ENCODE data around the gene TRAPPC2L. TPM values are rescaled to one million over a fixed set of nuclear protein-coding genes. Genes with fewer than 3 reads are reported as not detected.

Gene TRAPPC2L
- total and polyA plus RNA-seq, 2 of the 13 experiments (the other 11 are each of a cell fraction or from before 2014, with no cell fraction given): 96.3 to 107 TPM

GRCh38 chr16:88856828-88857727, at the start of gene TRAPPC2L, which contains the start of gene GALNS (continued):
- TF ChIP-seq ZBTB10 (CRISPR knock-in tag; IDR thresholded peaks at IDR 0.05; ENCODE audit: borderline replicate concordance) (peak; percentile 51; the same call in 1 of the 2 replicates), TERF1 (CRISPR knock-in tag; IDR thresholded peaks at IDR 0.05) (no peak), LCORL (IDR thresholded peaks at IDR 0.05) (no peak), LCORL (CRISPR knock-in tag; IDR thresholded peaks at IDR 0.05) (no peak), ZFP82 (CRISPR knock-in tag; IDR thresholded peaks at IDR 0.05; ENCODE audit: borderline replicate concordance) (no peak; the same call in 1 of the 2 replicates), ZNF564 (CRISPR knock-in tag; IDR thresholded peaks at IDR 0.05) (no peak), SRSF4 (IDR thresholded peaks at IDR 0.05; ENCODE audit: low read depth, low read length, poor library complexity, severe bottlenecking) (no peak), EHMT2 (IDR thresholded peaks at IDR 0.05; ENCODE audit: borderline replicate concordance, low read depth, low read length) (no peak), STAT5B (CRISPR knock-in tag; IDR thresholded peaks at IDR 0.05) (no peak), NFAT5 (CRISPR knock-in tag; IDR thresholded peaks at IDR 0.05) (no peak; the same call in 1 of the 2 replicates), ZNF512B (CRISPR knock-in tag; IDR thresholded peaks at IDR 0.05; ENCODE audit: borderline replicate concordance) (no peak), ZNF282 (IDR thresholded peaks at IDR 0.05; ENCODE audit: partially characterized antibody) (no peak), SETDB1 (CRISPR knock-in tag; IDR thresholded peaks at IDR 0.05; ENCODE audit: borderline replicate concordance) (no peak), SALL2 (CRISPR knock-in tag; IDR thresholded peaks at IDR 0.05) (peak; percentile 93), ARHGAP35 (CRISPR knock-in tag; IDR thresholded peaks at IDR 0.05; ENCODE audit: borderline replicate concordance) (no peak), HDAC6 (IDR thresholded peaks at IDR 0.05; ENCODE audit: low read depth, low read length) (no peak)

Data from HepG2 (cell line).